Ecto neural progenitor cell (in vitro differentiated cells): ENCODE measurements around the gene UMAD1.

Source experiments
- DNase-seq: peaks from one replicate; pipeline ENCODE4 v3.0.0-alpha.2; 2018; ENCODE audit warnings: low spot score

The UMAD1 gene

DNA sequence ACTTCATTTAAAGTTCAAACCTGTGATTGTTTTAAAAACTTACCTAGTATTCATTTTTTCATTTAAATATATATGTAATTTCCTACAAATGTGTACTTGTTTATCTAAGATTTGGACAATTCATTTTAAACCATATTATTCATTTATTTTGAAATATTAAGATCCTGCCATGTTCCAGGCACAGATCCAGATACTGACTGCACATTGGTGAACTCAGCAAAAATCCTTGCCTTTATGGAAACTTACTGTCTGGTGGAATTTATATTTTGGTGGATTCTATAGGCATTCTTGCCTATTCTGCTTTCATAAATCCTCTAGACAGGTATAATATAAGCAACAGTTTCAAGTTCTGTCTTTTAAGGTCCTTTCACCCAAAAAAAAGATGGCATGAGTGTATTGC, 126.1 kb downstream of the UMAD1 start:
- no peak for DNase-seq

DNA sequence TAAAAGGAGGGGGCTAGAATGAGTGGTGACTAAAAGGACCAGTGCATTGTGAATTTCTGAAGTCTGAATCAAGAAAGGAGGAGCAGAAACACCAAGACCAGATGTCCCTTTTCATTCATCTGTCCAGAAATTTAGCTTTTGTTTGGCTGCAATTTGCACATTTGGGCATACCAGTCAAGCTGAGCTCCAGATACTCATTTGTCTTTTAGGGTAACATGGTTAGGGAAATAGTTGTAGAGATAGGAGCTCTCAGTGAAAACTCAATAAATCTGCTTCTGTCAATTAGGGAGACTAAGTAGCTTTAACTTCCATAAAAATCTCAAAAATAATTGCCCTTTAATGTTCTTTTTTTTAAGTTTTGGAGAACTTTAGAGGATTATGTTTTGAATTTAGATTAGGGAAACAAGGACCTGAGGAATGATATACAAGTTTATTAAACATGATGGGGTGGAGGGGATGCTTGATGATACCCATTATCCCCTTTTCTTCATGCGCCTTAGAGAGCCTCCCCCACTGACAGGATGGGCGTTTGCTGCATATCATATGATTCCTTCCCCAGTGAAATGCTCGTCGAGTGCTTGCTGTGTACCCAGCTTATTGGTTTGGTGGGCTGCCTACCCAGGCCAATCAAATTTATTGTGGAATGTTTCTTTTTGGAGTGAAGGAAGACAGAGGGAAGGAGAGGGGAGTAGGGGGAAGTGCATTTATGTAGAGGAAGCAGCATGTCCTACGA, 128.6 kb downstream of the UMAD1 start:
- no peak for DNase-seq

DNA sequence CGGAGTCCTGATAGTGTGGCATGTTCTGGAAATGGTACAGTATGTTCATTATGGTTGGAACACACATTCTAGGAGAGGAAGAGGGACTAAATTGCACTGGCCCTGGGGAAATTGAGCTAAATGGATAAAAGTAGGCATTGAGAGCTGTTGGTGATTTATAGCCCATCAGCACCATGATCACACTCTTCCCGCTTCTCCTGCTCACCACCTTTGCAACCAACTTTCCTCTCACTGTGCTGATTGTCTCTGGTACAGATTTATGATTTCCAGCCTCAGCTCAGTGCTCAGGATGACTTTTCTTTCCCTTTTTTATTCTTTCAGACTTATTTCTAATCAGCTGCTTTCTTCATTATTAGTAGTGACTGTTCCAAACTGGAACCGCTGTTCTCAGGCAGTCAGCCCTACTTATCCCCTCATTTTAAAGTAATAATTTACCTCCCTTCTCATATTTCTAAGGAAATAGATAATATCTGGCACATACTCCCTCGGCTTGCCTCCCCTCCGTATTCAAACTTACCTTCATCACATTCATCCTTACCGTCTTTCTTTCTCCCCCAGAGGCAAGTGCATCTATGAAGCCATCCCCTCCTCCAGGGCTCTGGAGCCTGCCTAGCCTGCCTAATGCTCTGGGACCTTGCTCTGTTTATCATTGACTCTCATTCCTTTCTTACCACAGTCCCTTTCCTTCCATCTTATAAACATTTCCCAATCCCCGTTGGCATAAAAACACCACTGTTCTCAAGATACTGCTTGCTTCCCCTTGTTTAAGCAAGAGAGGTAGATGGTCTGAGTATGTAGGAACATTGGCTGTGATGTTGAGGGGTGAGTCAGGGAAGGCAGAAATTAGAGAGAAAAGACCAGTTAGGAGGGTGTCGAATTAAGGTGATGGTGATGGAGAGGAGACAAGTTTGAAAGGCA, 129.4 kb downstream of the UMAD1 start:
- DNase-seq, result no peak

DNA sequence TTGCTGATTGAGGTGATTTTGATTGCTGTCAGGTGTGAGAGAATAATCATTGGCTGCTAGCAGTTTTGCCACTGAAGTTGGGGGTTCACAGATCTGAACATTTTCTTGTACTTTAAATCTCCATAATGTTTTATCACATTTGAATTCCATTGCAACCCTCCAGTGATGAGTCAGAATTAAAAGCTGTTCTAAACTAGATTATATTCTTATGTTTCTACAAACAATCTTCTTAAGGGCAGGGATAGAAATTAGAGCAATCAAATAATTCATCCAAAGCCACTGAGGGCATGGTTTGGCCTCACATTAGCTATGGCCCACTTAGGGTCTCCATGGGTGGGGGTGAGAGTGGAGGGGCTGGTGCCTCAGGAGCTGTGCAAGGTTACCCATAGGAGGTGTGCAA, 130.9 kb downstream of the UMAD1 start:
- DNase-seq, result no peak

- no peak for DNase-seq
Measured at GRCh38 chr7:7772397-7772821, 131.9 kb downstream of the UMAD1 start.

GRCh38 chr7:7773334-7774309, 133.1 kb downstream of the UMAD1 start:
- no peak for DNase-seq

DNA sequence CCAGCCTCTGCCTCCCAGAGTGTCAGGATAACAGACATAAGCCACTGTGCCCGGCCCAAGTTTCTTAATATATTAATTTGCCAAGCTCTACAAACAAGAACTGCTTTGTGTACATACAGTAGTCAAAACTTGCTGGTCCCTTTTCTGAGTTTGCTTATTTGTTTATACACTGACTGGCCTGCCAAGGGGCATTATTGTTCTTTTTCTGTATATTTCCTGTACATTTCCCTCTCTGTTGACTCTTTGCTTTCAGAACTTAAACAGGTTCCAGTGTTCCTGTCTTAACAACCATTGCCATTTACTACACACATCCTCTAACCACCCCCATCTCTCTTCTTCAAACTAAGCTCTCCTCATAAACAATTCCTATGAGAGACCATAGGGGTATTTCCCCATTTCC, 139.3 kb downstream of the UMAD1 start:
- no peak for DNase-seq

DNA sequence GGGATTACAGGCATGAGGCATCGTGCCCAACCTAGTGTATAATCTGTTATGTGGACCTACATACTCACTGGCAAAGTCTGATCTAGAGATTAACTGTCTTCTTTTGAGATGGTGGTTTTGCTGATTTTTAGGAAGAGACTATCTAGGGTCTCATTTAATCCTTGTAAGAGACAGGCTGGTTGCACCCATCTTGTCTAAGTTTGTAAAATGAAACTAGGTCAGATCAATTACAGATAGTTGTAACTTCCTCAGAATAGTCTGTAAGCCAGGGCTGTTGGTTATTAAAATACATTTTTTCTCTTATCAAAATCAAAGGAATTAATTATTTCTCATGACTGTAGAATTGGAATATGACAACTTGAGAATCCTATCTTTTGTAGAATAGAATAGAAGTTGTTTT, 142.4 kb downstream of the UMAD1 start:
- no peak for DNase-seq

DNA sequence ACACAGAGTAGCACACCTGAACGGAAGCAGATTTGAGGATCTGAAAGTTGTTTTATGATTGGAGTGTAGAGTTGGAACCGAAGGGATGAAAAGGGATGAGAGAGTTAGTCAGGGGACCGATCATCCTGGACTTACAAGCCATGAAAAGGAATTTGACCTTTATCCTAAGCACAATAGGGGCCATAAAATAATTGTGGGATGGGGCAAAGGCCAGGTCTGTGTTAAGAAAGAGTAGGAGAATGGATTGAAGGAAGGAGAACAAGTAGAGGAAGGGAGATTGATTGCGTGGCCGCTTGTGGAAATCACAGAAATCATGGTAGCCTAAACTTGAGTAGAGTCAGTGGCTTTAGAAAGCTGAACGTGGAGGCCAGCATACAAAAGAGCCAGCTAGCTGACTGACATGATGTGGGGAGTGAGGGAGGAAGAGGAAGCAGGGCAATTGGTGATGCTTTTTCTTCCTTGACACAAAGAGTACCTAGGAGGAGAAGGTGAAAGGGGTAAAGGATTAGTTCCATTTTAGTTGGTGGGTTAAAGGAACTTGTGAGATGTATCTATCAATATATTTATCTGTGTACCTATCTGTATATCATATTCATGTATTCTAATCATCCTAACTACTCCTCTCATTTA, 144.9 kb downstream of the UMAD1 start:
- DNase-seq, result no peak

DNA sequence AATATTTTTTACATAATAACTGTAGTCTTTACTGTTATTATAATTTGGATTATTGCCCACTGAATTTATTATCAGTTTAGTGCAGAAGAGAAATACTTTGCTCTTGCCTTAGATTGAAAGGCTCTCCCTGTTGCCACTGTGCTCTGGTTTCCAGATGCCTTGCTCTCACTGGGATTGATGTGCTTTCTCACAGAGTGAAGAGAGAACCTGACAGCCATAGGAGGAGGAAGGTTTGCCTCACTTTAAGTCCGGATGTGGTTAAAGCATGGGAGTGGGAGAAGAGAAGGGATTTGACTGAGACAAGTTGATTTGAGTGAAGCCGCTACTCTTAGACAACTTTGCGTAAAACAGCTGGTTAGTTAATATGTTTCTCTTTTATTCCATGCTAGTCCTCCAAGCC, 146.0 kb downstream of the UMAD1 start:
- DNase-seq, result no peak

DNA sequence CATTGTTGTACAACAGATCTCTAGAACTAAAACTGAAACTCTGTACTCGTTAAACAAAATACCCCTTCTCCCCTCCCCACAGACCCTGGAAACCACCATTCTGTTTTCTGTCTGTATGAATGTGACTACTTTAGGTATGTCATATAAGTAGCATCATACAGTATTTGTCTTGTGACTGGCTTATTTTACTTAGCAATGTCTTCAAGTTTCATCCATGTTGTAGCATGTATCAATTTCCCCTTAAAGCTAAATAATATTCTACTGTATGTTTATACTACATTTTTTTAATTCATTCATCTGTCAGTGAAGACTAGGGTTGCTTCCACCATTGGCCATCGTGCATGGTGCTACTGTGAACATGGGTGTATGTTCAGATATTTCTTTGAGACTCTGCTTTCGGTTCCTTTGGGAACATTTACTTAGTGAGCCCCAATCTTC, 149.0 kb downstream of the UMAD1 start:
- DNase-seq, result no peak

- DNase-seq, result no peak
Measured at GRCh38 chr7:7790041-7790741, 149.6 kb downstream of the UMAD1 start.

DNA sequence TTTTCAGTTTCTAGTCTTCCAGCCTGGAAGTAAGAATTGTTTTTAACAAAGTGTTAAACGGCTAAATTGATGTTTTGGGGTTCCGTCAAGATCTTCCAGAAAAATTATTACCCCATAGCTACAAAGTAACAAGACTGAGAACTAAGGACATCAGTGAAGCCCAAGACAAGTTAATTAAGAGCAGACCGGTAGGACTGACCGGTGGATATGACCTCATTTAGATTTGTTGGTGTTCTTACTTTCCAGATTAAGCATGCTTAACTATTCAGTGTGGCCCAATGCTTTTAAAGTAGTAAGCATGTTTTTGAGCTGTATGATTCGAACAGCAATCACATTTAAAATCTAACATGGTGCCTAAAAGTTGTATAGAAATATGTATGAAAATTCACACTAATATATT, 151.0 kb downstream of the UMAD1 start:
- DNase-seq, result no peak

DNA sequence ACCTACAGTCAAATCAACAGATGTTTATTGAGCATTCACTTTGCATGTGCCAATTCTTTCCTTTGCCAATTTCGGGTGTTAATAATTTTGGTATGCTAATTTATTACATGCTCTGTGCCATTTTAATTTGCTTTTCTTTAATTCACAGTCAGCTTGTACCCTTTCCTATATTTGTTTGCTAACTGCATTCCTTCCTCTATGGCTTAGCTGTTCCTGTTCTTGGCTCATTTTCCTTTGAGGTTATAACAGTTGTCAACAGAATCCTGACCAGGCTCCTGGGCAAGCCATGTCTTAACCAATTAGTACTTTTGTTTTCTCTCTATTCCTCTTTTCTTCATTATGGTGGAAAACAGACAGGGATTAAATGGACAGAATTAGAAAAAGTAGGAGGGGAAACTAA, 151.5 kb downstream of the UMAD1 start:
- no peak for DNase-seq

- no peak for DNase-seq
Measured at GRCh38 chr7:7793249-7793648, 152.7 kb downstream of the UMAD1 start.

- no peak for DNase-seq
Measured at GRCh38 chr7:7793921-7794320, 153.4 kb downstream of the UMAD1 start.

GRCh38 chr7:7795203-7795602, 154.7 kb downstream of the UMAD1 start:
- no peak for DNase-seq

- no peak for DNase-seq
Measured at GRCh38 chr7:7795630-7796121, 155.1 kb downstream of the UMAD1 start.

GRCh38 chr7:7798510-7798909, 158.0 kb downstream of the UMAD1 start:
- no peak for DNase-seq

GRCh38 chr7:7799138-7799537, 158.6 kb downstream of the UMAD1 start:
- no peak for DNase-seq

DNA sequence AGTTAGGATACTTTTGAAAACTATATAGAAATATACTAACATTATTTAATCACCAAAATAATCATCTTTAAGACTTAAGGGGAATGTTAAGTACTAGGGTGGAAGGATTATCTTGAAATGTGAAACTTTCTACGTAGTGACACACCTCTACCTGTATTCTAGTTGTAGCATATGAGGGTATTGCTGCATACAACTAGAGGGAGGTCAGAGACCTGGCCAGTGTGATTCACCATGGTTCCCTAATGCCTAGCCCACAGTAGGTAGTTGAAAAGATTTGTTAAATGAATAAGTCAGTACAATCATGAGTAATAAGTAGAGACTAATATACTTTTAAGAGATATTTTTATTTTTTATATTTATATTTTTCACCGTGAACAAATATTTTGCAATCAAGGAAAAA, 162.0 kb downstream of the UMAD1 start:
- DNase-seq, result no peak
